Calu3 (cell line): ENCODE data around the gene RNLS. TPM values are rescaled to one million over a fixed set of nuclear protein-coding genes. Genes with fewer than 3 reads are reported as not detected.

Experiments used
- BruUV-seq: library from RNA; stranded (reverse); fragments of 400-500 nt; replicated peaks from 2 replicates; lab custom pipeline; 2021; lab: Mats Ljungman, UMichigan
- CTCF ChIA-PET: fragments of 300-600 bp; sonication (Branson Sonifier 250); formaldehyde crosslinking; loops from one replicate; lab custom pipeline; 2022; ENCODE audit warnings: antibody characterized with exemption; lab: Charles Lee
- DNase-seq: peaks from one replicate; pipeline ENCODE4 v3.0.0; 2022
- H3K27ac Mint-ChIP-seq: one replicate; pipeline ENCODE4 v1.8.0; 2022; ENCODE audit warnings: mixed read lengths; ENCODE audit not compliant: unreplicated experiment
- H3K27me3 Mint-ChIP-seq: one replicate; pipeline ENCODE4 v1.8.0; 2022; ENCODE audit warnings: mixed read lengths; ENCODE audit not compliant: unreplicated experiment
- H3K36me3 Mint-ChIP-seq: one replicate; pipeline ENCODE4 v1.8.0; 2022; ENCODE audit warnings: mild to moderate bottlenecking, moderate library complexity, mixed read lengths; ENCODE audit not compliant: insufficient read depth, unreplicated experiment
- H3K4me1 Mint-ChIP-seq: one replicate; pipeline ENCODE4 v1.8.0; 2022; ENCODE audit warnings: mild to moderate bottlenecking, low read depth, mixed read lengths; ENCODE audit not compliant: unreplicated experiment
- H3K4me3 Mint-ChIP-seq: one replicate; pipeline ENCODE4 v1.8.0; 2022; ENCODE audit warnings: mild to moderate bottlenecking, low read depth, moderate library complexity, mixed read lengths; ENCODE audit not compliant: unreplicated experiment
- H3K9me3 Mint-ChIP-seq: one replicate; pipeline ENCODE4 v1.8.0; 2022; ENCODE audit warnings: low read depth, mixed read lengths; ENCODE audit not compliant: unreplicated experiment
- intact Hi-C: fragments of 100-400 bp; cut with micrococcal nuclease; formaldehyde crosslinking; loops from one replicate; pipeline ENCODE4 v1.10.0; 2022; ENCODE audit not compliant: unreplicated experiment
- total RNA-seq: library from RNA; stranded (reverse); gene quantifications from 2 replicates; pipeline ENCODE4 v1.2.3, GENCODE V29; 2022
- TF ChIP-seq, protein P1 (sequence below): fragments of 200-600 bp; IDR thresholded peaks from one replicate; pipeline ENCODE4 v1.8.0; 2022; ENCODE audit warnings: antibody characterized with exemption; ENCODE audit not compliant: unreplicated experiment

RNLS gene
- total RNA-seq, 1 experiment from 2014 or later, result 6.3 TPM

DNA sequence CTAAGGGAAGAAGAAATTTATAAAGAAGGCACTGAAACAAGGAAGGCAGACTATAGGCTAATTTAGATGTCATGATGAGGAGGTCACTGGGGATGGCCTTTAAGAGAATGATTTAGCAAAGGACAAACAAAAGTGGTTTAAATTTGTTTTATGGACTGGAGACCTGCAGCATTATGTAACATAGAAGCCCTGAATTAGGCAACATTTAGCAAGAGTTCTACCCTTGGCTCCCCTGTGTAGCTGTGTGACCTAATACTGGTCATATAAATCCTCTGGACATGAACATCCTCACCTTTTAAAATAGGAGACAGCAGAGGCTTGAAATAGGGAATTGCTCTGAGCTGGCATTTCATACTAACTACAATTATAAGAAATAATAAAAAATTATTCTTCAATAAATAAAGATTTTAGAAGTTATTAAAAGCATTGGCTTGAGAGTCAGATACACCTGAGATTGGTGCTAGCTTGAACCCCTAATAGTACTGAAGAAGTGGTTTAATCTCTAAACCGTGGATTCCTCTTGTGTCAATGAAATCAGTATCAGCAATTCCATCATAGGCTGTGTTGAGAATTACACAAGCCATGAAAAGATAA lies 48.9 kb downstream of the RNLS start:
- H3K27me3 Mint-ChIP-seq, result no peaks in the 10 kb centered on the region
- no TSS peak for BruUV-seq
- TF ChIP-seq, protein P1, sequence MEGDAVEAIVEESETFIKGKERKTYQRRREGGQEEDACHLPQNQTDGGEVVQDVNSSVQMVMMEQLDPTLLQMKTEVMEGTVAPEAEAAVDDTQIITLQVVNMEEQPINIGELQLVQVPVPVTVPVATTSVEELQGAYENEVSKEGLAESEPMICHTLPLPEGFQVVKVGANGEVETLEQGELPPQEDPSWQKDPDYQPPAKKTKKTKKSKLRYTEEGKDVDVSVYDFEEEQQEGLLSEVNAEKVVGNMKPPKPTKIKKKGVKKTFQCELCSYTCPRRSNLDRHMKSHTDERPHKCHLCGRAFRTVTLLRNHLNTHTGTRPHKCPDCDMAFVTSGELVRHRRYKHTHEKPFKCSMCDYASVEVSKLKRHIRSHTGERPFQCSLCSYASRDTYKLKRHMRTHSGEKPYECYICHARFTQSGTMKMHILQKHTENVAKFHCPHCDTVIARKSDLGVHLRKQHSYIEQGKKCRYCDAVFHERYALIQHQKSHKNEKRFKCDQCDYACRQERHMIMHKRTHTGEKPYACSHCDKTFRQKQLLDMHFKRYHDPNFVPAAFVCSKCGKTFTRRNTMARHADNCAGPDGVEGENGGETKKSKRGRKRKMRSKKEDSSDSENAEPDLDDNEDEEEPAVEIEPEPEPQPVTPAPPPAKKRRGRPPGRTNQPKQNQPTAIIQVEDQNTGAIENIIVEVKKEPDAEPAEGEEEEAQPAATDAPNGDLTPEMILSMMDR, result no peak
- DNase-seq, result no peak
- CTCF ChIA-PET, result no interaction called here
- no peaks in the 10 kb centered on the region for H3K9me3 Mint-ChIP-seq
- intact Hi-C loops, result no loop called here
- no peaks in the 10 kb centered on the region for H3K36me3 Mint-ChIP-seq
- no peak overlapping the region for H3K27ac Mint-ChIP-seq
- H3K4me1 Mint-ChIP-seq, result no peaks in the 10 kb centered on the region
- no peak overlapping the region for H3K4me3 Mint-ChIP-seq

DNA sequence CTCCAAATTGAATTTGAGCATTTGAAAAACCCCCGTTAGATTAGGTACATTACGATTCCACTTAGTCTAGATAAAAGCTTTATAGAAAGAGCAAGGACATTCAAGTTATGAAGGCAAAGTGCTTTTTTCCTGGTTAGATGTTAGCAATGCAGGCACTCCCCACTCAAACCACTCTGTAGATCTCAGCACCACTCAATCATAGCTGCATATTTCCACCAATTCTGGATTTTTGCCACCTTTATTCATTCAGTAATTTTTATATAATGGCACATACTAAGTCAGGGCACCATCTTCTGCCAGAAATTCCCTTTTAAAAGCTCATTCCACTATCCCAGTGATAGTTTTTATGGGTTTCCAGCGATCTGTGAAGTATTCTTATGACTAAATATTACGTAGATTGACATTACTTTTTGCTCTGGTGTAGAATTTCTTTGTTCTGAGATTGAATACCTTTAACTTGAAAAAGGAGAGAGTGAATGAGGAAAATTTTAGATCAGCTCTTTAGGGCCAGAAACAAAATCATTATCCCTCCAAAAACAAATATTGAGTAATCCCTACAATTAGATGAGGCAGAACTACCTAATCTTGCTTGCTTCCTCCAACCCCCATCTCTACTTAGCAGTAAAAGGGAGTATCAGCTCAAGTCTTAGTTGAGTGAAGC lies 51.6 kb downstream of the RNLS start:
- intact Hi-C loops, result no loop called here
- CTCF ChIA-PET, result no interaction called here
- BruUV-seq, result no TSS peak

DNA sequence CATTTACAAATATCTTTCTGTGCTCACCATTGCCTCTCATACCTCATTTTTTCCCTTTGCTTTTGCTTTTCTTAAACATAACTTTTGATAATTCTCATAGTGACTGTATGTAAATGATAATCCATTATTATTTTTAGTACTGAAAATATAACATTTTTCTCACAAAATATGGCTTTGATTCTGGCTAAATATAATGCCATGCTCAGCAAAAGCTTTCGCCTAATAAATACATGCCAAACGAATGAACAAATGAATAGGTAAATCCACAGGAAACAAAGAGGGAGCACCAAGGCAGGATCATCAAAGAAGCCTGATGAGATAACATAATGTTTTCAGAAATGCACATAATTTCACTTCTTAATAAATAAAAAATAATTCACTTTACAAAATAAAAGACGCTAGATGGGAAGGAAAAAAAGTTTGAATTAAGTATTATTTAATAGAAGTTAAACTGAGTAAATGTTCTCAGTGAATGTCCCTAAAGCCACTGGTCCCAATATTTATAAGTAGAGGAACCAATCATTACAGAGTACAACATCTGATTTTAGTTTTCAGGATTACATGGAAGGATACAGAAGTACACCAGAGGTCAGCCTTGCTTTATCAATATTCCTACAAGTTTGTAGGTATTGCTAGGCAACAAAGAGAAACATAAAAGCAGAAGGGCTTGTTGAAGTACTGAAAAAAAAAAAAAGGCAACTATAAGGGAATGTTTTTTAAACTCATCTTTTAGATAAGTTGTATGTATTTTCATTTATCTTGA lies 52.3 kb downstream of the RNLS start:
- no TSS peak for BruUV-seq

More for the DNA sequence above, 51.6 kb downstream of the RNLS start:
- H3K27ac Mint-ChIP-seq, result no peak overlapping the region
- H3K4me3 Mint-ChIP-seq, result no peak overlapping the region
- H3K36me3 Mint-ChIP-seq, result no peaks in the 10 kb centered on the region
- DNase-seq, result no peak
- H3K4me1 Mint-ChIP-seq, result peaks cover 8% of the 10 kb centered on the region
- TF ChIP-seq, protein P1, result no peak
- no peaks in the 10 kb centered on the region for H3K27me3 Mint-ChIP-seq
- H3K9me3 Mint-ChIP-seq, result no peaks in the 10 kb centered on the region

GRCh38 chr10:88530093-88530492 lies 53.0 kb downstream of the RNLS start:
- Mint-ChIP-seq H3K27ac (no peak overlapping the region), H3K4me1 (peaks cover 8% of the 10 kb centered on the region), H3K4me3 (no peak overlapping the region), H3K9me3 (no peaks in the 10 kb centered on the region), H3K27me3 (no peaks in the 10 kb centered on the region), H3K36me3 (no peaks in the 10 kb centered on the region)
- TF ChIP-seq, protein P1, result no peak
- no peak for DNase-seq
- intact Hi-C loops, result no loop called here
- CTCF ChIA-PET, result no interaction called here
- no TSS peak for BruUV-seq

More for the DNA sequence above, 52.3 kb downstream of the RNLS start:
- no peaks in the 10 kb centered on the region for H3K36me3 Mint-ChIP-seq
- no peaks in the 10 kb centered on the region for H3K27me3 Mint-ChIP-seq
- H3K4me1 Mint-ChIP-seq, result peaks cover 8% of the 10 kb centered on the region
- TF ChIP-seq, protein P1, result no peak
- no peaks in the 10 kb centered on the region for H3K9me3 Mint-ChIP-seq
- H3K27ac Mint-ChIP-seq, result no peak overlapping the region
- H3K4me3 Mint-ChIP-seq, result no peak overlapping the region
- CTCF ChIA-PET, result no interaction called here
- no peak for DNase-seq
- intact Hi-C loops, result no loop called here
